ENCODE measurements around the gene SFXN3.

SFXN3 gene

GRCh38 chr10:101060951-101061623, 30.1 kb downstream of the SFXN3 start:
- peak; percentile 87 for DNase-seq

- no peak for DNase-seq
Observed at GRCh38 chr10:101061624-101062231, 30.7 kb downstream of the SFXN3 start, which contains the start of gene KAZALD1. KAZALD1 (plus strand) TSS chr10:101061989; CDS start chr10:101062593, 604 bp downstream.

GRCh38 chr10:101062232-101063049, 31.4 kb downstream of the SFXN3 start:
- peak; percentile 42 for DNase-seq

GRCh38 chr10:101063050-101063525, 32.1 kb downstream of the SFXN3 start:
- no peak for DNase-seq

GRCh38 chr10:101063548-101064414, 32.7 kb downstream of the SFXN3 start:
- DNase-seq: no peak

- DNase-seq: no peak
Observed at GRCh38 chr10:101064415-101065030, 33.5 kb downstream of the SFXN3 start.

- no peak for DNase-seq
Observed at GRCh38 chr10:101065481-101066145, 34.6 kb downstream of the SFXN3 start.

- peak; percentile 52 for DNase-seq
Observed at GRCh38 chr10:101066146-101066895, 35.3 kb downstream of the SFXN3 start.

- DNase-seq: no peak
Observed at GRCh38 chr10:101066896-101067355, 35.9 kb downstream of the SFXN3 start.

GRCh38 chr10:101067356-101068083, 36.5 kb downstream of the SFXN3 start:
- DNase-seq: peak; percentile 73

- no peak for DNase-seq
Observed at GRCh38 chr10:101069441-101069840, 38.4 kb downstream of the SFXN3 start.

- no peak for DNase-seq
Observed at GRCh38 chr10:101070098-101070497, 39.1 kb downstream of the SFXN3 start.

- peak; percentile 79 for DNase-seq
Observed at GRCh38 chr10:101071267-101071884, 40.3 kb downstream of the SFXN3 start.

- no peak for DNase-seq
Observed at GRCh38 chr10:101071885-101072433, 40.9 kb downstream of the SFXN3 start.

GRCh38 chr10:101072923-101073322, 41.9 kb downstream of the SFXN3 start:
- no peak for DNase-seq

- no peak for DNase-seq
Observed at GRCh38 chr10:101073631-101074030, 42.6 kb downstream of the SFXN3 start.

GRCh38 chr10:101075775-101076174, 44.7 kb downstream of the SFXN3 start:
- DNase-seq: no peak

- no peak for DNase-seq
Observed at GRCh38 chr10:101076630-101077029, 45.6 kb downstream of the SFXN3 start.

- DNase-seq: no peak
Observed at GRCh38 chr10:101079874-101080273, 48.8 kb downstream of the SFXN3 start.
